ENCODE data around the gene ACTL6A.

GRCh38 chr3:179615458-179616173 is 52.9 kb downstream of the ACTL6A start:
- no peak for TF ChIP-seq CTCF (IDR thresholded peaks at IDR 0.05; ENCODE audit: borderline replicate concordance, extremely low read depth, low read length, poor library complexity, severe bottlenecking)
- TF ChIP-seq EZH2 (IDR thresholded peaks at IDR 0.05; ENCODE audit: borderline replicate concordance, low read depth, low read length, severe bottlenecking): no peak

Data from DND-41 (cell line).